ENCODE data around the gene ALDH3A1. TPM values are rescaled to one million over a fixed set of nuclear protein-coding genes. Genes with fewer than 3 reads are reported as not detected.
A peak's percentile ranks its signal among the peaks of the same experiment; 100 is the strongest.

ALDH3A1 gene
- total and polyA plus RNA-seq, 9 of the 15 experiments (the other 6 are each of a cell fraction or from before 2014, with no cell fraction given) = not detected

DNA sequence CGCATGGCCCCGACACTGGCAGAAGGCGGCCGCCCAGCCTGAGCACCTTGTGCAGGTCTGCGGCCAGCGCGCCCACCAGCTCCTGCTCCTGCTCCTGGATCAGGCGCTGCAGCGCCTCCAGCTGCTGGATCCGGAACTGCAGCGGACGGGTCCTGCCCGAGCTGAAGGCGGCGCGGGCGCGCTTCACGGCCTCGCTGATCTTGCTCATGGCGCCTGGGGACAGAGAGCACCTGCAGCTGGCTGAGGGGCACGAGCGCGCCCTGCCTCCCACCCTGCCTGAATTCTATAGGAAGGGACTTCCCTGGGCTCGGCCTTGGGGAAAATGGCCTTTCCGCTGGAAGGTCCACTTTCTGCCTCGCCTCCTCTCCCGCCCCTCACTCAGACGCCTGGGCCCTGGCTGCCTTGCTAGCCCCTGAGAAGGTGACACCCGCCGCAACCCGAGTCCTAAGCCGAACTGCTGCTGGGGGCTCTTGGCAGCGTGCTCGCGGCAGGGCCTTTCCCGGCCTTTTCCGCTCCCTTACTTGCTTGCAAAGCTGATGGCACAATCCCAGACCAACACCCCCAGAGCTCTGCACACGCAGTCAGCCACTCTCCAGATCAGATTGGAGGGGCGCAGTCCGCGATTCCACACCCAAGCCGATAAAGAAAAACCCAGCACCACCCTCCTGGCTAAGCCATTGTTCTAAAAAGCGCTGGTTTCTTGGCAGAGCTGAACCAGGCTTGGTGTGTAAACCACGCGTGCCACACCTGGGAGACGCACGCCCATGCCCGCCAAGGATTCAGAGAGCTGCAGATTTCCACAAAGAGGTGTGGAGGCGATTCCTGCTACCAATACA is 3.0 kb downstream of the ALDH3A1 start:
- H3K27me3 ChIP-seq (ENCODE audit: control insufficient read depth in 2 of 2, insufficient read depth in 2 of 2, low read length in 2 of 2) = peaks cover 4 to 39% of the 10 kb centered on the region in 2 experiments; a peak in 4 of 5 replicates
- no peak overlapping the region for H3K4me3 ChIP-seq
- H3K9me3 ChIP-seq (replicated peaks; ENCODE audit: control insufficient read depth, insufficient read depth, low read depth, low read length) = no peaks in the 10 kb centered on the region
- H3K4me2 ChIP-seq (ENCODE audit: insufficient read depth, low read length) = no peak overlapping the region
- TF ChIP-seq CTCF (IDR thresholded peaks at IDR 0.05 in 2 of 3, conservative IDR thresholded peaks at IDR 0.05 in 1 of 3; ENCODE audit: insufficient read depth in 2 of 3, low read depth in 1 of 3, low read length in 3 of 3) (peak; percentile 47 to 69 (median 55); a peak in 5 of 6 replicates), MYBL2 (IDR thresholded peaks at IDR 0.05; ENCODE audit: low read depth) (no peak), MYBL2 (CRISPR knock-in tag; IDR thresholded peaks at IDR 0.05; ENCODE audit: borderline replicate concordance) (no peak), BACH1 (tag; IDR thresholded peaks at IDR 0.05) (no peak), MTF1 (CRISPR knock-in tag; IDR thresholded peaks at IDR 0.05; ENCODE audit: borderline replicate concordance) (no peak)
- BruUV-seq (replicated peaks) = no TSS peak
- DNase-seq (ENCODE audit: extremely low read depth in 1 of 4, low spot score in 3 of 4) (peak; percentile 32 to 47 (median 44)), ATAC-seq (peak; percentile 82), FAIRE-seq (no peak)
- intact Hi-C loops (cut with micrococcal nuclease) = no loop called here
- H4K20me1 ChIP-seq (replicated peaks; ENCODE audit: control insufficient read depth, insufficient read depth, low read length) = no peaks in the 10 kb centered on the region
- WGBS (ENCODE audit: insufficient coverage, low coverage, missing lambda C conversion rate) = 8% methylated on average over 18 of the region's 50 CpGs
- H2AFZ ChIP-seq (ENCODE audit: low read depth, low read length) = no peak overlapping the region
- ChIA-PET POLR2A (no interaction called here), CTCF (ENCODE audit: low intra/inter-chr PET ratio) (no interaction called here)
- H3K9ac ChIP-seq (ENCODE audit: insufficient read depth in 1 of 2, low read depth in 2 of 2, low read length in 2 of 2) = no peak overlapping the region
- H3K36me3 ChIP-seq (ENCODE audit: control insufficient read depth, insufficient read depth, low read length) = no peaks in the 10 kb centered on the region
- no peaks in the 10 kb centered on the region for H3K9me1 ChIP-seq (ENCODE audit: control insufficient read depth, insufficient read depth, low read length)
- no peak overlapping the region for H3K27ac ChIP-seq (ENCODE audit: extremely low read depth, low read depth, low read length)
- no peaks in the 10 kb centered on the region for H3K79me2 ChIP-seq (ENCODE audit: control insufficient read depth, insufficient read depth, low read length)
- in situ Hi-C loops (cut with MboI) = no loop called here
- H3K4me1 ChIP-seq (replicated peaks in 1 of 2; ENCODE audit: control insufficient read depth in 2 of 2, insufficient read depth in 2 of 2, low read length in 2 of 2) = peaks cover 0 to 5% of the 10 kb centered on the region in 2 experiments; a peak in 1 of 5 replicates

Data from K562 (cell line).